PFSK-1 (cell line): ENCODE results near the gene PDE2A.

Source experiments
- FOXP2 ChIP-seq: optimal IDR thresholded peaks from 2 replicates; pipeline ENCODE3; 2011; ENCODE audit warnings: borderline replicate concordance, control low read depth, inconsistent platforms; ENCODE audit not compliant: insufficient read depth; ENCODE audit errors: extremely low read length, extremely low read depth
- POLR2AphosphoS5 ChIP-seq: IDR thresholded peaks from 2 replicates; pipeline ENCODE4 v1.6.1; 2012; ENCODE audit warnings: low read depth, mild to moderate bottlenecking, control low read depth, low read length, moderate library complexity
- REST ChIP-seq, 2 experiments: IDR thresholded peaks; 2 replicates each; pipeline versions ENCODE4 v1.6.1 to v1.8.0; 2011 to 2012; ENCODE audit warnings: low read depth in 2 of 2, low read length in 2 of 2, control low read depth in 1 of 2, inconsistent platforms in 1 of 2, mild to moderate bottlenecking in 1 of 2, moderate library complexity in 1 of 2; ENCODE audit not compliant: insufficient read depth in 1 of 2
- SIN3A ChIP-seq: IDR thresholded peaks from 2 replicates; pipeline ENCODE4 v1.6.1; 2012; ENCODE audit warnings: mild to moderate bottlenecking, low read length, moderate library complexity, borderline replicate concordance; ENCODE audit not compliant: insufficient read depth
- TAF1 ChIP-seq: IDR thresholded peaks from 2 replicates; pipeline ENCODE4 v1.6.1; 2012; ENCODE audit warnings: low read length, control low read depth, borderline replicate concordance; ENCODE audit not compliant: insufficient read depth

Gene PDE2A

GRCh38 chr11:72643547-72643946, 30.7 kb downstream of the PDE2A start:
- TF ChIP-seq TAF1, result no peak
- no peak for TF ChIP-seq REST (IDR thresholded peaks at IDR 0.05; ENCODE audit: insufficient read depth in 1 of 2, low read depth in 2 of 2, low read length in 2 of 2)
- TF ChIP-seq POLR2AphosphoS5, result no peak
- TF ChIP-seq FOXP2, result no peak
- no peak for TF ChIP-seq SIN3A

- no peak for TF ChIP-seq REST (IDR thresholded peaks at IDR 0.05; ENCODE audit: insufficient read depth in 1 of 2, low read depth in 2 of 2, low read length in 2 of 2)
- TF ChIP-seq TAF1, result no peak
- no peak for TF ChIP-seq POLR2AphosphoS5
- TF ChIP-seq FOXP2, result peak; percentile 44
Observed at GRCh38 chr11:72642884-72643522, 31.2 kb downstream of the PDE2A start.

- TF ChIP-seq REST (IDR thresholded peaks at IDR 0.05; ENCODE audit: insufficient read depth in 1 of 2, low read depth in 2 of 2, low read length in 2 of 2), result no peak
- no peak for TF ChIP-seq SIN3A
- TF ChIP-seq POLR2AphosphoS5, result no peak
- no peak for TF ChIP-seq TAF1
- TF ChIP-seq FOXP2, result no peak
Observed at GRCh38 chr11:72642043-72642883, 32.0 kb downstream of the PDE2A start.

GRCh38 chr11:72641522-72642042, 32.6 kb downstream of the PDE2A start:
- TF ChIP-seq REST (IDR thresholded peaks at IDR 0.05; ENCODE audit: insufficient read depth in 1 of 2, low read depth in 2 of 2, low read length in 2 of 2) (no peak), TAF1 (no peak), SIN3A (no peak), FOXP2 (no peak)
